ENCODE measurements around the gene ZNF397. TPM values are rescaled to one million over a fixed set of nuclear protein-coding genes. Genes with fewer than 3 reads are reported as not detected.

The ZNF397 gene
- total RNA-seq, 1 experiment from 2014 or later, result 35.3 TPM

DNA sequence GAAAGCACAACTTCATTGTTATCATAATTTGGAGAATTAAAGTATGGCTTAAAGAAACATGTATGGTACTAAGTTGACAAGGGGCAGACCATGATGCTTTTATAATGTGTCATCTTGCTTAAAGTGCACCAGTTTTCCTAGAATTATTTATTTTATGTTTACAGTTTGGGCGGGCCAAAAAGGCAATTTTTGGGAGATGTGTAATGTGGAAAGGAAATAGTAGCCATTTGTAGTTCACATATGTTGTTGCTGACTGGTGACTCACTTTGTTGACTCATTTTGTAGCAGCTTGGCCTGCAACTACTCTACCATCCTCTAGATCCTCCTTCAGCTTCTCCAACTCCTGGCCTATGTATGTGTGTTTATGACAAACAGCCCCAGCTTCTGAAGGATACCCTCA, 41.5 kb downstream of the ZNF397 start:
- H3K4me1 ChIP-seq (ENCODE audit: insufficient read depth, low read length), result no peaks in the 10 kb centered on the region
- no peaks in the 10 kb centered on the region for H4K20me1 ChIP-seq (ENCODE audit: control insufficient read depth, insufficient read depth, insufficient read length)
- TF ChIP-seq, protein P1, sequence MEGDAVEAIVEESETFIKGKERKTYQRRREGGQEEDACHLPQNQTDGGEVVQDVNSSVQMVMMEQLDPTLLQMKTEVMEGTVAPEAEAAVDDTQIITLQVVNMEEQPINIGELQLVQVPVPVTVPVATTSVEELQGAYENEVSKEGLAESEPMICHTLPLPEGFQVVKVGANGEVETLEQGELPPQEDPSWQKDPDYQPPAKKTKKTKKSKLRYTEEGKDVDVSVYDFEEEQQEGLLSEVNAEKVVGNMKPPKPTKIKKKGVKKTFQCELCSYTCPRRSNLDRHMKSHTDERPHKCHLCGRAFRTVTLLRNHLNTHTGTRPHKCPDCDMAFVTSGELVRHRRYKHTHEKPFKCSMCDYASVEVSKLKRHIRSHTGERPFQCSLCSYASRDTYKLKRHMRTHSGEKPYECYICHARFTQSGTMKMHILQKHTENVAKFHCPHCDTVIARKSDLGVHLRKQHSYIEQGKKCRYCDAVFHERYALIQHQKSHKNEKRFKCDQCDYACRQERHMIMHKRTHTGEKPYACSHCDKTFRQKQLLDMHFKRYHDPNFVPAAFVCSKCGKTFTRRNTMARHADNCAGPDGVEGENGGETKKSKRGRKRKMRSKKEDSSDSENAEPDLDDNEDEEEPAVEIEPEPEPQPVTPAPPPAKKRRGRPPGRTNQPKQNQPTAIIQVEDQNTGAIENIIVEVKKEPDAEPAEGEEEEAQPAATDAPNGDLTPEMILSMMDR (conservative IDR thresholded peaks at IDR 0.05), result no peak
- no peak overlapping the region for H2BK12ac ChIP-seq (ENCODE audit: insufficient read length, low read depth, low read length)
- no peak overlapping the region for H3K27ac ChIP-seq (ENCODE audit: insufficient read length, low read depth, low read length)
- H2AFZ ChIP-seq (ENCODE audit: low read length), result no peak overlapping the region
- H3K79me2 ChIP-seq (ENCODE audit: insufficient read depth, low read length), result no peaks in the 10 kb centered on the region
- H3K9me3 ChIP-seq (ENCODE audit: control insufficient read depth, low read depth, low read length), result peaks cover 45% of the 10 kb centered on the region
- no peaks in the 10 kb centered on the region for H3K27me3 ChIP-seq (ENCODE audit: insufficient read depth, low read length)
- no peak overlapping the region for H2BK20ac ChIP-seq (ENCODE audit: low read depth, low read length, poor library complexity, severe bottlenecking)
- H4K5ac ChIP-seq (ENCODE audit: insufficient read length, low read depth, low read length), result no peak overlapping the region
- no peak overlapping the region for H2BK5ac ChIP-seq (ENCODE audit: insufficient read length, low read length)
- no peaks in the 10 kb centered on the region for H3K23me2 ChIP-seq (ENCODE audit: insufficient read length, low read depth, low read length, poor library complexity, severe bottlenecking)
- no peak overlapping the region for H3K4ac ChIP-seq (ENCODE audit: low read depth, low read length)
- H3K18ac ChIP-seq (ENCODE audit: insufficient read length, low read depth, low read length), result no peak overlapping the region
- H4K8ac ChIP-seq (replicated peaks; ENCODE audit: insufficient read length, low read depth, low read length), result no peak overlapping the region
- no CpG with 5 or more reads among the region's 1 CpG for WGBS (ENCODE audit: extremely low coverage, insufficient read length, low lambda C conversion rate)
- no peak overlapping the region for H3K23ac ChIP-seq (ENCODE audit: insufficient read length, low read depth, low read length)
- H3K79me1 ChIP-seq (ENCODE audit: insufficient read depth, low read depth, low read length, poor library complexity, severe bottlenecking), result no peaks in the 10 kb centered on the region
- no peak overlapping the region for H3K14ac ChIP-seq (ENCODE audit: insufficient read depth, low read length)
- Mint-ChIP-seq H3K36me3 (ENCODE audit: insufficient read depth in 1 of 3, low read depth in 3 of 3) (peaks cover 38 to 71% (median 43%) of the 10 kb centered on the region in 3 experiments), H3K27ac (no peak overlapping the region), H3K4me1 (no peaks in the 10 kb centered on the region), H3K4me3 (no peak overlapping the region), H3K9me3 (peaks cover 58 to 65% of the 10 kb centered on the region in 2 experiments), H3K27me3 (ENCODE audit: low read depth) (no peaks in the 10 kb centered on the region)
- H4K91ac ChIP-seq (ENCODE audit: insufficient read length, low read depth, low read length), result no peak overlapping the region
- no peak for DNase-seq
- H2AK5ac ChIP-seq (ENCODE audit: insufficient read length, low read length), result no peak overlapping the region
- H3K4me2 ChIP-seq (ENCODE audit: insufficient read depth, insufficient read length, low read length), result no peak overlapping the region
- H3K9ac ChIP-seq (ENCODE audit: extremely low read depth, insufficient read length, low read length), result no peak overlapping the region
- H3T11ph ChIP-seq (ENCODE audit: low read length), result no peak overlapping the region
- H2BK15ac ChIP-seq (ENCODE audit: low read depth, low read length), result no peak overlapping the region
- no peak overlapping the region for H2BK120ac ChIP-seq (ENCODE audit: low read depth, low read length, poor library complexity, severe bottlenecking)
- no peak overlapping the region for H3K56ac ChIP-seq (ENCODE audit: insufficient read length, low read depth, low read length)

Measured in H9 (cell line).